Effector CD8-positive, alpha-beta T cell (primary cell): ENCODE data around the gene ST3GAL3.

Experiments
- DNase-seq: peaks from one replicate; lab custom pipeline; 2025; lab: John Stamatoyannopoulos, UW

ST3GAL3 gene

DNA sequence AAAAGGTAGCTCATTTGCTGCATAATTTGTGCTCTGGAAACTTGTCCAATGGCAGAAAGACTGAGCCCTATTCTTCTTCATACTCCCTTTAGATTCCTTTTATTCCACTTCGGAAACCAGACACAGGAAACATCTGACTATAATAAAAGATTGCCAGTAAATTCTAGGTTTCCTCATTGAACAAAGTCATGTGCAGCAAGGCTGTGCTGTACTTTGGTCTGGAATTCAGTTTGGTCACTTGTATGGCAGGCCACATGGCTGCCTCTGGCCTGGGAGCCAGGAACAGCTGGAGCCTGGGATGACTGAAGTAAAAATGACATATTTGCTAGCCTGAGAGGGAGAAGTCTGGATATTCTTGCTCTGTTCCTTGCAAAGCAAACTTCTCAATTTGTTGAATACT is 79.6 kb downstream of the ST3GAL3 start:
- no peak for DNase-seq

DNA sequence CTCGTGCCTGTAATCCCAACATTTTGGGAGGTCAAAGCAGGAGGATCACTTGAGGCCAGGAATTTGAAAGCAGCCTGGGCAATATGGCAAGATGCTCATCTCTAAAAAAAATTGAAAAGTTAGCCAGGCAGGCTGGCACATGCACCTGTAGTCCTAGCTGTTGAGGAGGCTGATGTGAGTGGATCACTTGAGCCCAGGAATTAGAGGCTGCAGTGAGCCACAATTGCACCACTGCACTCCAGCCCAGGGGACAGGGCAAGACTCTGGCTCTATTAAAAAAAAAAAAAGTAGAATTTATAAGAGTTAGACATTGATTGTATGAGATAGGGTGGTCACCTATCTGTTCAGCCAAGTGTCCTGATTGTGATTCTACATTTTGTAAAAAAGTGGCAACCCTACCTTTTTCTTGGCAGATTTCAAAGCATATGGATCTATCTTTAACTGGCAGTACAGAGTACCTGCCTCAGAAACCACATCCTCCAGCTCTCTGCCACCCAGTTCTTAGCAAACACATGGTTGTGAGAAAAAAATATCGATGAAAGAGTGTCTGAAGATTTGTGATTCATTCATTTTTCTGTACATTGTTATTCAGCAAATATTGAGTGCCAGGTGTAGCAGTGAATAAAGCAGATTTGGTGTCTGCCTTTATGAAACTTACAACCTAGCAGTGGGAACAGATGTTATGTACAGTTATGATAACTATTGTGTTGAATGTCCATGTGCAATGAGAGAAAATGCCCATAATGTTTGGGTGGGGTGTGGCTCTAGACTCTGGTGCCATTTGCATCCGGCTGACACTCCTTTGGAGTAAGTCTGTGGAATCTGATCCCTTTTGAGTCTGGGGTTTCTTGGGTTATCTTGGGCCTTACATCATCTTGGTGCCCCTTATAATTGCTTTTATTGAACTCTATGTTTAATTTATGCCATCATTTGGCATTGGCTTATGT is 82.5 kb downstream of the ST3GAL3 start:
- no peak for DNase-seq

DNA sequence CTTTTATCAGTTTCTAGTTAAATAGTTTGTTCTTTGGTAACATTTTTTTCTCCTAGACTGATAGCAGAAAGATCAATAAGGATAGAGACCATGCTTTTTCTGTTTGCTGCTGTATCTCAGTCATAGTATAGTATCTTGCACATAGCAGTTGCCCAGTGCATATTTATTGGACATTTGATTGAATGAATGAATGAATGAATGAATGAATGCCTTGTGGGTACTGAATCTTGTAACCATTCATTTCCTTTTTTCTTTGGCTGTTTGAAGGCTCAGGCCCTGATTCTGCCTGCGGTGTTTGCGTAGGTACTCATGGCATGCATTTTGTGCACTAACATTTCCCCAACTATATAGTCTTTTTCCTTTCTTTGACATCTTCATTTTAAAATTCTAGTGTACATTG is 83.9 kb downstream of the ST3GAL3 start:
- DNase-seq: no peak

DNA sequence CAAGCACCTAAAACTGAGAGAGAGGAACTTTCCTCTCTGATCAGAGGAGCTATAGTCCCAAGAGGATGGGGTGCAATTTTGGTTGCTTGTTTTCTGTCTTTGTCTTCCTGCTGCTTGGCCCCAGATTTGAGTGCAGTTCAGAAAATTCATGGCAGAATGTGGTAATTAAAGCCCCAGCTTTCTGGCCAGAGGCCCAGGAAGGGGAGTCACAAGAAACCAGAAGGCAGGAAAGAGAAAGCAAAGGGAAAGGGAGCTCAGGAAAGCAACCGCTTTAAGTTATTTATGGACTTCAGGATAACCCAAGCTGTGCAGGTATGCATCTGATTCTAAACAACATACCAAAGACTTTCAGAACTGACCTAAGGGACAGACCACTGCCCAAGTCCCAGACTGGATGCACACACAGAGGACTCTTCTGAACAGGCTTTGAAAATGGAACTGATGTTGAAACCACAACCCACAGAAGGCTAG is 88.8 kb downstream of the ST3GAL3 start:
- no peak for DNase-seq

DNA sequence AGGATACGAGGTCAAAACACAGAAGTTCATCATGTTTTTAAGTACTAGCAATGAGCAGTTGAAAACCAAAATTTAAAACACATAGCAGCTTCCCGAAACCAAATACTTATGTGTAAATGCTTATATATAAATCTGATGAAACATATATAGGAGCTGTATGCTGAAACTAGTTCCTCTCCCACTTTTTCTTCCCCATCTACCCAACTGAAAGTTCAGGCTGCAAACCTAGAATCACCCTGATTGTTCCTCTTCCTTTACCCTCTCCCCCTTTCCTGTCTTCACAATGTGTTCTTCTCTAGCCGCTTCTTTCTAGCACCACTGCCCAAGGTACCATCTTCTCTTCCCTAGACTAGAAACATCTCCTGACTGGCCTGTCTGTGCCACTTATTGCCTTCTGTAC is 90.6 kb downstream of the ST3GAL3 start:
- DNase-seq: no peak

DNA sequence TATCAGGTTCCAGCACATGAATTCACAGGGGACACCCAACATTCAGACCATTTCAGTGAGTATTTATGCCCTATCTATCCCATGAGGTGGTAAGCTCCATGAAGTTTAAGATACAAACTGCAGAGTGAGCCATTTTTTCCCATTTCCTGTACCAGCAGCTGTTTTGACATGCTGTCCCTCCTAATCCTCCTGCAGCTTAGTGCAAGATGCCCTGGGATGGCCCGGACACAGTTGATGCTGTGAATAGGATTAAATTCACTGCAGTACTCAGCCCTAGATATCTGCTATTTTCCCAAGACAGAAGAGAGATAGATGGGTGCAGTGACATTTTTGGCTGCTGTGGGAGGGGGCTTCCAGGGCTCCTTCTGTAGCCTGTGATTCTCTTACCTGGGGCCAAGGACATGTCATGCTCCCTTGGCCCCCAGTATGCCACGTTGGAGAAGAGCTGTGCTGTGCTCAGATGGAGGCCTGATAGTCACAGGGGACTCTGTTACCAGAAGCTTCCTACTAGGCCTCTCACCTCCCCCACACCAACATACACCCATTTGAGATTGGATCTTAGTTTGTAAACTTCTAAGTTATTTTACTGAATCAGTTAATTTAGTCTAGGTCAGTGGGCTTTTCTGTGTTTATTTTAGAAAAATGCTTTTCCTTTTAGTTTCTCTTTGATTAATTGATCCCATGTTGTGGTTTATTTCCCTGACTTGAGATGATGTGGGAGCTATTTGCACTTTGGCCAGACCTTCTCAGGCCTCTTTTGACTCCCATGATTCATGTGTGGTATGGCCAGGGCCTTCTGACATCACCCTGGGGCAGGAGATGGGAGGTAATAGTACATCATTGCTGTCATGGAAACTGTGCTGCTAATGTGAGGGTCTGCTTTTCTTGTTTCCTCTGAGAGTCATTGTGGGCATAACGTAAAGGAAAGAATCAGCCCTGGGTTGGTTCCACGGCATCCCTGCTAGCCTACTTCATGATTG is 92.6 kb downstream of the ST3GAL3 start:
- DNase-seq: no peak

DNA sequence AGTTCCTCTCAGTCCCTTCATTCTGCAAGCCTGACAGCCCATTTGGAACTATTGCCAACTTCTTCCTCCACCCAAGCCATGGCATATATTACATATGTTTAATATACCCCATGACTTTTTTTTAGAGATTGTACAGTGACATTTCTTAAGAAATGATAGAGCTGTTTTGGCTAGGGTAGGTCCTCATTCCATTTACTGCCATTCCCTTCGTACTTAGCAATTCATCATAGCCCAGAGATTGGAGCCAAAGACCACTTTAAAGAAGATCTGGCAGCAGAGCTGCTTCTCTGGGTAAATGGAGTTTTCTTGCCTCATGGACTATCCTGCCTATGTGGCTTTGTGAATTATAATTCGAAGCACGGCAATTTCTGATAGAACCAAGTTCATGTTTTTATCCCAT is 93.4 kb downstream of the ST3GAL3 start:
- DNase-seq: no peak

DNA sequence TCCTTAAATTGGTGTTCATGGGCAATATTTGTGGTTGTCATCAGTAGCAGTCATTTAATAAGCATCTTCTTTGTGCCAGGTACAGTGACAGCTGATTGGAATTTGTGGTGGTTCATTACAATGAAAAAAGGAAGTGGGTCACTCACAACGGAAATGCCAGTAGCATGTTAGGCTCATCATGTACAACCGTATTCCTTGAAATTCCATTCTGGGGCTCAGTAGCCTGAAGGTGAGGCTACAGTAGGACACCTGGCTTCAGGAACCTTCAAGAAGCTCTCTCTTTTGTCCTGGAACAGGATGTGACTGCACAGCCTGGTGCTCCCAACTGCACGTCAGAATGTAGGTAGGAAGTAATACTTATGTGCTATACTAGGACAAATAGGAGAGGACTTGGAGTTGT is 93.9 kb downstream of the ST3GAL3 start:
- no peak for DNase-seq

DNA sequence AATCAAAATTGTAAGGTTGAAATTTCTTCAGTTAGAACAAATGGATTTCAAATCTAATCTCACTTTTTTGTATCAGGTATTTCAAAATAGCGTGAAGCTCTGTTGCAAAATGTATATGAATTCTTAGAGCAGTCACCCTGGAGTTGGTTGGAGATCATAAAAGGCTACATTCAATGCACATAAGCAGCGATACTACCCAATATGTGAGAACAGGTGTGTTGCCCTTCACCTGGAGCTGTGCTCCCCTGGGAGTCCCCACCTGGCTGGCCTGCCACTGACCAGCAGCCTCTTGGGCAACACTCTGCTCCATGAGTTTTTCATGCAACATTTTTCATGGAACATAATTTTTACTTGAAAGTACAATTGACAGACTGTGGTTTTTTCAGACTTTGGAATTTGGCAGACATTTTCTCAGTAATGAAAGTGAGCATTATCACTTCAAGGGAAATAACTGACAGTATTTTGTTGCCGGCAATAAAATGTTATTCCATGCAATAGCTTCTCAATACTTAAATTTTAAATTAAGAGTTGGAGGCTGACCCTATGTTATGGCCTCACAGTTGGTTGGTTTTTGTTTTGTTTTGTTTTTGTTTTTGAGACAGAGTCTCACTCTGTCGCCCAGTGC is 95.1 kb downstream of the ST3GAL3 start:
- DNase-seq: no peak

DNA sequence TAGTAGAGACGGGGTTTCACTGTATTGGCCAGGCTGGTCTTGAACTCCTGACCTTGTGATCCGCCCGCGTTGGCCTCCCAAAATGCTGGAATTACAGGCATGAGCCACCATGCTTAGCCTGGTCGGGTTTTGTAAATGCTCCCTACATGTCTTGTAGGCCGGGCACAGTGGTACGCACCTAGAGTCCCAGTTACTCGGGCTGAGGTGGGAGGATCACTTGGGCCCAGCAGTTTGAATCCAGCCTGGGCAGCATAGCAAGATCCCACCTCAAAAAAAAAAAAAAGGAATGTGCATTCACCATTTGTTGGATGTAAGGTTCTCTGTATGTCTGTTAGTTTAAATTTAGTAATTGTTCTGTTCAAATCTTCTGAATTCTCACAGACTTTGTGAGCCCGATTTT is 95.8 kb downstream of the ST3GAL3 start:
- no peak for DNase-seq

DNA sequence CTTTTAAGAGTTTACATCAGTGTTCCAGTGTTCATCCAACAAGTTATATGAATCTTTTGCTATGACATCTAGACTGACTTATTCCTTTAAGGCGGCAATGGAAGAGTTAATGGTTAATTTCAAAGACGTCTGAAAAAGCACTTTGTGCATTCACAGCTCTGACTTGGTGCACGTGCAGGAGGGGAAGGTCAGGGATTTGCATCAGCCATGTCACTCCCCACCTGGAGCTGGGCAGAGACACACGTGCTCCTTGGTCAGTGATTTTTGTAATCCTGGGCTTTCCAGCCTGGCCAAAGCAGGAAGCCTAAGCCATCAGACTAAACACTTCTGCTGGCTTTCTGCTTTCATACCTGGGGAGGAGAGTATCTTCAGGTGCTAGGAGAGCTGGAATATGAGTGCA is 96.3 kb downstream of the ST3GAL3 start:
- DNase-seq: no peak

DNA sequence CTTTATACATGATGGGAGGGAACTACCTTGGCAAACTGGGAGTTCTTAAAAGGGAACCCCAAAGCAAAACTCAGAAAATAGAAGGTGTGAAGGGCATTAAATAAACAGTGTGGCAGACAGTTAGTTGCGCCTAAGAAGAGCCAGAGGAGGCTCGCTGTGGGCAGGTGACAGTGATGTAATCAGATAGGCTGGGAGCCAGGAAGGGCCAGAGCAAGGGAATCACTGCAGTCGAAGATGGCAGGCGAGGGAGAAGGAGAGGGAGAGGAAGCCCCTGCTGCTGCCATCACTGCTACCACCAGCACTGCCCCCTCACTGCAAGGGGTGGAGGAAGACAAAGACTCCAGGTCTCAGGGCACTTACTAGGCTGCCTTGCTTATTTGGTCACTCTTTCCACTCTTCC is 97.2 kb downstream of the ST3GAL3 start:
- no peak for DNase-seq

DNA sequence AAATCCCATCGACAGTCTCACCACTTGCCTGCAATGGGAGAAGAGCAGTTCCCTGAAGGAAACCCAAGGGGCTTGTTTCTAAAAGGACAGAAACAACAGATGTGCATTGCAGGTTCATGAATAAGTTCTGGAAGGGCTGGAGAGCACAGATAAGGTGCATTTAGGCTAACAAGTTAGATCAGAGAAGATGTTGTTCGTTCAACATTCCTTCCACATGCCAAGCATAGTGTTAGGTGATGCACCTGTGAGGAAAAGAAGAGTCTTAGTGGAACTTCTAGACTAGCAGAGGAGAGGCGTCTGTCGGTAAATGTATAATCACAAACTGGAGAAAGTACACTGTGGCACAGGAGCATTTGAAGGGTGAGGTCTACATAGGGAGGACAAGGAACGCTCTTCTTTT is 98.0 kb downstream of the ST3GAL3 start:
- no peak for DNase-seq

DNA sequence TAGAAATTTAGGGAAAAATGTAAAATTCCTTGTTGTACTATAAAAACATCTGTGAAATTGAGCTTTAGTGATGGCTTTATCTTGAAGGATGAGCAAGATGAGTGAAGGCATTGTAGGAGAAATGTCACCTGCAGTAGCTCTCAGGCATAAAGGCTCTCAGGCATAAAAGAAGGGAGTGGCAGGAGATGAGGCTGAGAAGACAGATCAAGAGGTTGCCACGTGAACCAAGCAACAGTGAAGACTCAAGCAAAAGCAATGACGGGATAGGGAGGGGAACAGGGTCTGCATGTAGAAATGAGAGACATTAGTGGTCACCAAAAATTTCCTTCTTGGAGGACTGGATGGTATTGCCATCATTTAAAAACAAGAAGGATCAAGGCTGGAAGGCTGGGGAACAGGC is 98.8 kb downstream of the ST3GAL3 start:
- DNase-seq: no peak

DNA sequence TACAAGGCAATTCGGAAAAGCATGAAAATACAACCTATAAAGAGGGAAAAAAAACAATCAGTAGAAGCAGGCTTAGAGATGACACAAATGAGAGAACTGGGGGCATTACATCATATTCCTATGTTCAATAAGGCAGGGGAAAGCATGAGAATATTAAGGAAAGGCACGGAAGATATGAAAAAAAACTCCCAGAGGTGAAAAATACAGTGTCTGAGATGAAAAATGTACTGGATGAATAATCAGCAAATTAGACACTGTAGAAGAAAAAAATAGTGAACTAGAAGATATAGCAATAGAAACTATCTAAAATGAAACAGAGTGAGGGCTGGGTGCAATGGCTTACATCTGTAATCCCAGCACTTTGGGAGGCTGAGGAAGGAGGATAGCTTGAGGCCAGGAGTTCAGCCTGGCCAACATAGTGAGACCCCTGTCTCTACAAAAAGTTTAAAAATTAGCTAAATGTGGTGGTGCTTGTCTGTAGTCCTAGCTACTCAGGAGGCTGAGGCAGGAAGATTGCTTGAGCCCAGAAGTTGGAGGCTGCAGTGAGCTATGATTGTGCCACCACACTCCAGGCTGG is 101.8 kb downstream of the ST3GAL3 start:
- no peak for DNase-seq

DNA sequence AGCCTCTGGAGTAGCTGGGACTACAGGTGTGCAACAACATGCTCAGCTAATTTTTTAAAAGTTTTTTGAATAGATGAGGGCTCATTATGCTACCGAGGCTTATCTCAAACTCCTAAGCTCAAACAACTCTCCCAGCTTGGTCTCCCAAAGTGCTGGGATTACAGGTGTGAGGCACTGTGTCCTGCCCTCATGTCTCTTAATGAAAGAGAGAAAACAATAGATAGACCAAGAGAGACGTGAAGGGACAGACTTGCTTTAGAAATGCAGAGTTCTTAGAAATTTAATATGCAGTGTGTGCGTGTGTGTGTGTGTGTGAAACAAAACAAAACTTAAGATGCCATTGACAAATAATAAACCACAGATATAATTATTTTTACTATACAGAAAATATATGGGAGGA is 105.2 kb downstream of the ST3GAL3 start:
- DNase-seq: no peak

DNA sequence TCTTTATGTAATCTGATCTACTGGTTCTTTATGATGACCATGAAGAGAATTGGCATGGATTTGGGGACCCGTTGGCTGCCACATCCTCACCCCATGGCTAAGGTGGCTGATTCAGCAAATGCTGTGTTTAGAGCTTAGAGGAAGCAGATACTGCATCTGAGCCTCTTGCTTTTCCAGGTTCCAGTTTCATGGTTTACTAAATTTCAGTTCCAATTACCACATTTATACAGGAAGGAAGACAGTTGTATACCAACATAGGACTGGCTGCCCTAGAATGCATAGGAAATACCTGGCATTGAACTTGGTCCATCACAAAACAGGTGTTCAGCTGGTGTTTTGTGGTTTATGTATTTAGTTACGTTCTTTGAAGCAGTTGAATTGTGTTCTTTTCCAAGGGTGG is 107.1 kb downstream of the ST3GAL3 start:
- no peak for DNase-seq

DNA sequence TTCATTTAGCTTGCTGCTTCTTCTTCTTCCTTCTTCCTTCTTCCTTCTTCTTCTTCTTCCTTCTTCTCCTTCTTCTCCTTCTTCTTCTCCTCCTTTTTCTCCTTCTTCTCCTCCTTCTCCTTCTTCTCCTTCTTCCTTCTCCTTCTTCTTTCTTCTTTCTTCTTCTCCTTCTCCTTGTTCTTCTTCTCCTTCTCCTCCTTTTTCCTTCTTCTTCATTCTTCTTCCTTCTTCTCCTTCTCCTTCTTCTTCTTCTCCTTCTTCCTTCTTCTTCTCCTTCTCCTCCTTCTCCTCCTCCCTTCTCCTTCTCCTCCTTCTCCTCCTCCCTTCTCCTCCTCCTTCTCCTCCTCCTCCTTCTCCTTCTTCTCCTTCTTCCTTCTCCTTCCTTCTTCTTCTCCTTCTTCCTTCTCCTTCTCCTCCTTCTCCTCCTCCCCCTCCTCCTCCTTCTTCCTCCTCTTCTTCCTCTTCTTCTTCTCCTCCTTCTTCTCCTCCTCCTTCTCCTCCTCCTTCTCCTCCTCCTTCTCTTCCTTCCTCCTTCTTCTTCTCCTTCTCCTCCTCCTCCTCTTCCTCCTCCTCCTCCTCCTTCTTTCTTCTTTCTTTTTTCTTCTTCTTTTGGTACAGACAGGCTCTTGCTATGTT is 110.1 kb downstream of the ST3GAL3 start:
- DNase-seq: no peak

DNA sequence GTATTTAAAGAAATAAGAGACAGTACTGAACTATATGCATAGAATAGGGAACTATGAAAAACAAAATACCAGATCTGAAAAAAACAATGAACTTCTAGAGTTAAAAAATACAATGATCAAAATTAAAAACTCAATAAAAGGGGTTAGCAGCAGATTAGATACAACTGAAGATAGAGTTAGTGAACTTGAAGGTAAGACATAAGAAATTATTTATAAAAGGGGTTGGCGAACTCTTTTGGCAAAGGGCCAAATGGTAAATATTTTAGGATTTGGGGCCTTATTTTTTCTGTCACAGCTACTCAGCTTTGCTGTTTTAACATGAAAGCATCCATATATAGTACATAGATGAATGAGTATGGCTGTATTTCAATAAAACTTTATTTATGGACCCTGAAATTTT is 111.4 kb downstream of the ST3GAL3 start:
- DNase-seq: no peak

DNA sequence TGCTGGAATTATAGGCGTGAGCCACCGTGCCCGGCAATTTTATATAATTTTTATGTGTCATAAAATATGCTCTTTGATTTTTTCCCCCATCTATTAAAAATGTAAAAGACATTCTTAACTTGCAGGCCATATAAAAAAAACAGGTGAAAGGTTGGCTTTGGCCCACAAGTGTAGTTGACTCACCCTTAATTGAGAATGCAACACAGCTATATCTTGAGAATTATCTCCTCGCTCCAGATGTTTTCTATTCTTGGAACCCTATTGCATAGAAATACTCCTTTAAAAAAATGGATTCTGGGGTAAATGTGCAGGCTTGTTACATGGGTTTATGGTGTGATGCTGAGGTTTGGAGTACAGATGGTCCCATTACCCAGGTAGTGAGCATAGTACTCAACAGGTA is 112.0 kb downstream of the ST3GAL3 start:
- DNase-seq: no peak

DNA sequence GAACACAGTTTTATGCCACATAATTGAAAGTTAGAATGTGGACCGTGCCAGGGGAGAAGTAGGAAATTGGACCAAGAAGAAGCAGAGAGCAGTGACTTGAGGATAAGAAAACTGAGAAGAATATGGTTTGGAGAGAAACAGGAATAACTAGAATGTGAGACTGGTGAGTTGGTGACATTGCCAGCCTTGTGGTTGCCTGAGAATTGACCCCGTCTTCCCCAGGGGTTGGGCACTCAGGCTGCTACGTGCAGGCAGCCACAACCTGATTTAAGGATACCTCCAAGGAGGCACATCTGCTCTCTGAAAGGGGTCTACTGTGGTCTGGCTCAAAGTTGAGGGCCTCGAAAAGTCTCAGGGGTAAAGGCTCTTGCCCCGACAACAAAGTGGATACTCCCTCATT is 114.1 kb downstream of the ST3GAL3 start:
- no peak for DNase-seq
